GM21447 (cell line): ENCODE measurements around the gene RAB25.

Source experiments
- ATAC-seq: cut with Tn5 transposase; IDR thresholded peaks from one replicate; pipeline ENCODE4 v1.9.1; 2021; ENCODE audit not compliant: unreplicated experiment

RAB25 gene

GRCh38 chr1:156100205-156100995, 39.4 kb downstream of the RAB25 start:
- no peak for ATAC-seq

- ATAC-seq = no peak
Measured at GRCh38 chr1:156101880-156102279, 40.9 kb downstream of the RAB25 start.

GRCh38 chr1:156102633-156103511, 41.9 kb downstream of the RAB25 start:
- no peak for ATAC-seq

- ATAC-seq = no peak
Measured at GRCh38 chr1:156103521-156103947, 42.6 kb downstream of the RAB25 start.

- no peak for ATAC-seq
Measured at GRCh38 chr1:156104065-156104810, 43.3 kb downstream of the RAB25 start.

GRCh38 chr1:156104861-156105832, 44.2 kb downstream of the RAB25 start:
- ATAC-seq = no peak

GRCh38 chr1:156106624-156107488, 45.9 kb downstream of the RAB25 start:
- no peak for ATAC-seq

- ATAC-seq = no peak
Measured at GRCh38 chr1:156108057-156108456, 47.1 kb downstream of the RAB25 start.

GRCh38 chr1:156108664-156109241, 47.8 kb downstream of the RAB25 start:
- ATAC-seq = no peak

GRCh38 chr1:156110252-156110651, 49.3 kb downstream of the RAB25 start:
- no peak for ATAC-seq

- ATAC-seq = no peak
Measured at GRCh38 chr1:156111355-156111962, 50.5 kb downstream of the RAB25 start.

- ATAC-seq = no peak
Measured at GRCh38 chr1:156112276-156113137, 51.5 kb downstream of the RAB25 start.

- no peak for ATAC-seq
Measured at GRCh38 chr1:156113282-156113950, 52.5 kb downstream of the RAB25 start.

- ATAC-seq = peak; percentile 72
Measured at GRCh38 chr1:156114101-156114918, 53.4 kb downstream of the RAB25 start, which contains the start of gene LMNA. Gene LMNA, plus strand, starts transcription at chr1:156114711. Its CDS starts 208 bp downstream, at chr1:156114919.

- ATAC-seq = no peak
Measured at GRCh38 chr1:156114919-156115513, 54.1 kb downstream of the RAB25 start.
